Stimulated activated naive CD8-positive, alpha-beta T cell treated with anti-CD3 and anti-CD28 coated beads, Interleukin-15, Interleukin-2, amounts not matched to agents 100 ng/mL and 50 ng/mL, for 24 hours (primary cell): ENCODE data around the gene FMN2.

Source experiments
- H3K27ac Mint-ChIP-seq: one replicate; pipeline ENCODE4 v1.8.0; 2021; ENCODE audit warnings: mild to moderate bottlenecking, mixed read lengths
- H3K27me3 Mint-ChIP-seq: one replicate; pipeline ENCODE4 v1.8.0; 2021; ENCODE audit warnings: mixed read lengths
- H3K36me3 Mint-ChIP-seq: one replicate; pipeline ENCODE4 v1.8.0; 2021; ENCODE audit warnings: low read depth, mixed read lengths
- H3K4me1 Mint-ChIP-seq: one replicate; pipeline ENCODE4 v1.8.0; 2021; ENCODE audit warnings: low read depth, mixed read lengths
- H3K4me3 Mint-ChIP-seq: one replicate; pipeline ENCODE4 v1.8.0; 2021; ENCODE audit warnings: mild to moderate bottlenecking, mixed read lengths
- H3K9me3 Mint-ChIP-seq: one replicate; pipeline ENCODE4 v1.8.0; 2021; ENCODE audit warnings: mixed read lengths

Gene FMN2

DNA sequence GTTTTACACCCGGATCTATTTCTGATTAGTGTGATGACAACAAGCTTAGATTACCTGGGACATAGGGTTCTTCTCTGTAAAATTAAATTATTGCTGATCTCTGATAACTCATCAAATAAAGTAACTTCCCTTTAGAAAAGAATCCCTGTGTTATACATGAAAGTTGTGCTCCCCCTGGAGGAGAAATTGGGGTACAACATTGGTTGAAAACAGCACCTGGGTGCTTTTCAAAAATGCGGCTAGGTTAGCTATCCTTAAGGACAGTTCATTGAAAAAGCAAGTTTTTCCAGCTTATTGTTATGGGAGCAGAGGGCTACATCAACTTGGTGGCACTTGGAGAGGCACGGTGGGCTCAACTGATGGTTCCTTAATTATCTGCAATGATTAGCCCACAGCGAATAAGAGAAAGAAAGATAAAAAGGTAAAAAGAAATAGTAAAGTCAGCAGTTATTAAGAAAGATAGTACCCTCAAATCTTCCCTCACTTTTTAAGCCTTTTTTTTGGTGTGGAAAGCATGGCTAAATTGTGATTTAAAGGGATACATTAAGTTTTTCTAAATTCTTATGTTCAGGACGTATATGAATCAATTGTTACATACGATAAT is 97.8 kb downstream of the FMN2 start:
- no peaks in the 10 kb centered on the region for H3K4me1 Mint-ChIP-seq
- no peak overlapping the region for H3K27ac Mint-ChIP-seq
- no peak overlapping the region for H3K4me3 Mint-ChIP-seq
- no peaks in the 10 kb centered on the region for H3K9me3 Mint-ChIP-seq
- H3K27me3 Mint-ChIP-seq, result peaks cover 23% of the 10 kb centered on the region
- H3K36me3 Mint-ChIP-seq, result no peaks in the 10 kb centered on the region

DNA sequence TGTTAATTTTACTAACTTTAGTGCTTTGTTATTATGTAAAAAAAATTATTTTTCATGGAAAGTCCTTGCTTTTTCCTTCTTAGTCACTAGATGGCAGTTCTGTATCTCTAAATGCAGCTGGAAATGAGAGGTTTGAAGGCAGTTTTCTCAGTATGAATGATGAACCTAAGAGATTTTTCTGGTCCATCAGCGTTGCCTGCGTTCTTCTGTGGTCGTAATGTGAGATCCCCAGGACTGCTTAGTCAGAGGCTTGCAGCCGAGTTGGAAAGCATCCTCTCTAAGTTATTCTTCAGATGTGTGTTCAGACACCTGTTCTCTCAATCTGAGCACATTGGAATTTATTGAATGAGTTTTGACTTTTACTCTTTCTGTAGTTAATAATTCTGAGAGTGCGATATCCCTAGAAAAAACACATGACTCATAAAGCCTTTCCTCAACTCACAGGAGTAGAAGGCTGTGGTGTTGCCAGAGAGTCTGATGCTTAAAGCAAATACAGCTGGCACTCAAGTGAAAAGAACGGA is 99.3 kb downstream of the FMN2 start:
- Mint-ChIP-seq H3K4me1 (no peaks in the 10 kb centered on the region), H3K27me3 (peaks cover 16% of the 10 kb centered on the region), H3K4me3 (no peak overlapping the region), H3K36me3 (no peaks in the 10 kb centered on the region), H3K9me3 (no peaks in the 10 kb centered on the region), H3K27ac (no peak overlapping the region)

DNA sequence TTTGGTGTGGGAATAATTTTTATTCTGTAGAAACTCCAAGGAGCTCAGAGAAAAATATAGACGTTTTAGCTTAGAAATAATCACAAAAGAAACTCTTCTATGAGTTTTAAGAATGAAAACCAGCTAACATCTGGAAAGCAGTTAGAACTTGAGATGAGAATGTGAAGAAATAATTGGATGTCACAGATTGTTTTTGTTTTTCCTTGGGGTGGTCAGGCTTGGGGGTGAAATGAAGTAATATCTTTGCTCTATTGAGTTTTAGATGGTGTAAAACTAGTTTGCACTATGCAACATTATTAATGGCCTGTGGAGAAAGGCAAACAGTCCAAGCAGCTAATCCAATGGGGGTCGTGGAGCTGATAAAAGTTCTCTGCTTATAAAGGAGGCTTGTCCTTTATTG is 101.2 kb downstream of the FMN2 start:
- Mint-ChIP-seq H3K9me3 (no peaks in the 10 kb centered on the region), H3K27me3 (peaks cover 9% of the 10 kb centered on the region), H3K27ac (no peak overlapping the region), H3K36me3 (no peaks in the 10 kb centered on the region), H3K4me1 (no peaks in the 10 kb centered on the region), H3K4me3 (no peak overlapping the region)

DNA sequence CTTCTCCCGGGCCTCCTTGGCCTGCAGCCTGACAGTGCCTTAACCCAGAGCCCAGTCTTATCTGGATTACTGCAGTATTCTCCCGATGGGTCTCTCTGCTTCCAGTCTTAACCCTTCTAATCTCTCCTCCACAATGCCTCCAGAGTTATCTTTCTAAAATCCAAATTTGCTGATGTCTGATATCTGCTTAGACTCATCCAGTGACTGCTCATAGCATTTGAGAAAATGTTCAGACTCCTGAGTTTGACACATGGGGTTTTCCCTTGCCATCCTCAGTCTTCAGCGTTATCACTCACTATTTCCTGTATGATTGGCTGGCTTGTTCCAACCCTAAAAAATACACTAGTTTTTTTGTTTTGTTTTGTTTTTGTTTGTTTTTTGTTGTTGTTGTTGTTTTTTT is 102.0 kb downstream of the FMN2 start:
- no peaks in the 10 kb centered on the region for H3K4me1 Mint-ChIP-seq

DNA sequence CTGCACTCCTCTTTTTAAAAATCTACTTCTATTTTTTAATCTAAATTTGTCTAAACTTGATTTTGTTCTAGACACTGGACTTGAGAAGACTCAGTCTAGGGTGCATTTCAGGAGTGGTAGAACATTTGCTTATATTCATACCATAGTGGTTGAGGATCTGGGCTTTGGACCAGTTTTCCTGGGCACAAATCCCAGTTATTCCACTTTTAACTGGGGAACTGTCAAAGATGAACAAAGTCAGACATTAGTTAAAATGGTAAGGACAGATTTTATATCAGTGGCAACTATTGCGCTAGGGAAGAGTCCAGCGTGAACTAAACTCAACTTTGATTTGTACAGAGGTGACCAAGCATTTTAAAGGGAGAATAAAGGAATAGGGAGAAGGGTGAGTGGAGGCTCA is 102.4 kb downstream of the FMN2 start:
- Mint-ChIP-seq H3K36me3 (no peaks in the 10 kb centered on the region), H3K4me1 (no peaks in the 10 kb centered on the region), H3K4me3 (no peak overlapping the region), H3K27ac (no peak overlapping the region), H3K27me3 (peaks cover 9% of the 10 kb centered on the region), H3K9me3 (no peaks in the 10 kb centered on the region)

More for the DNA sequence above, 102.0 kb downstream of the FMN2 start:
- no peaks in the 10 kb centered on the region for H3K9me3 Mint-ChIP-seq
- no peak overlapping the region for H3K27ac Mint-ChIP-seq
- peaks cover 9% of the 10 kb centered on the region for H3K27me3 Mint-ChIP-seq
- H3K4me3 Mint-ChIP-seq, result no peak overlapping the region
- H3K36me3 Mint-ChIP-seq, result no peaks in the 10 kb centered on the region

DNA sequence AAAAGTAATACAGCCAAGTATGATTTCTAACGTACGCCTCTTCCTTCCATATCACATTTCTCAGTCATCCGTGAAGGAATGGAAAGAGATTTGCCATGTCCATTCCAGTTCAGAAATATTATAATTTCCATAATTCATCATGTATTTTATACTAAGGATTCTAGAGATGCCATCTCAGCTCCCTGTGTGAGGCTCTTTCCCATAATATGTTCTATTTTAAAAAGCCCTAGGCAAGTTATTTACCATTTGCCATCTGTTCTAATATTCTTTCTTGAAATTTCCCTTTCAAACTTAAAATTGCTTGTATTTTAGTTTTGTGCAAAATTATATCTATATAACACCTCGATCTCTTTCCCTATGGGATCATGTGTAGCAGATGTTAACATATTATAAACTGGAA is 106.7 kb downstream of the FMN2 start:
- no peak overlapping the region for H3K4me3 Mint-ChIP-seq
- no peaks in the 10 kb centered on the region for H3K9me3 Mint-ChIP-seq
- H3K4me1 Mint-ChIP-seq, result no peaks in the 10 kb centered on the region
- H3K27me3 Mint-ChIP-seq, result peaks cover 3% of the 10 kb centered on the region
- no peaks in the 10 kb centered on the region for H3K36me3 Mint-ChIP-seq
- no peak overlapping the region for H3K27ac Mint-ChIP-seq

DNA sequence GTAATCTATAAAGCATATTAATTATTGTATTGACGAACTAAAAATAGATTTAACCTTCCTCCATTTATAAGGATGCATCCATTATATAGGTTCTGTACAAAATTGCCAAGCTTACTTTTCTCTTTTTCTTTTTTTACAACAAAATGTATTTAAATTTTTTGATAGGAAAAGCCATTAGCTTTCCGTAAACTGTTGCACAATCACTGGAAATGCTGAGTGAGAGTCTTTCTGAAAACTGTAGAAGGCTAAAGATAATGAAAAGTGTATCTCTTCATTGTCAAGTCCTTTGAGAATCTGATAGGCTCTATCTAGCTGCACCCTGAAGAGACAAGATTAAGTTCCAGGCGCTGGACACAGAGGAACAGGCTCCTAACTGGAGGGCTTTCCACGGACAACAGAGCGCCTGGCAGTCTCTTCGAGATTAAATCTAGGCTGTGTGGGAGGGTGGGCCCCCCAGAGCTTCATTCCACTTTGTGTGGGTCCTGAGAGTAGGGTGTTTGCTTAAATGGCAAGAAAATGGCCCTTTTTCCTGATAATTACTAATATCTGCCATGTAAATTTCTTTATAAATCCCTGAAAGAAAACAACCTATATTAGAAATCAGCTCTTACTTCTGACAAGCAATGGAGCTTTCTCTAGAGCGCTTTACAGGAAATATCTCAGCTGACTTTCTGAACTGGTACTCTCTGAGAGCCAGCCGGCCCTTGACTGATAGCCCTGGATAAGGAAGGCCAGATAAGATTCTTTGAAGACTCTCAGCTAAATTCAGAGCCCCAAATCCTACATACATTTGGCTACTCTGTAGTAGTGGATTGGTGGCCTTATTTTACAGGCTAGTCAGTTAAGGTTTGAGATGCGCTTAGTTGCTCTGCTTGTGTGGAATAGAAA is 108.3 kb downstream of the FMN2 start:
- H3K27me3 Mint-ChIP-seq, result peaks cover 3% of the 10 kb centered on the region
- H3K27ac Mint-ChIP-seq, result no peak overlapping the region
- H3K4me1 Mint-ChIP-seq, result no peaks in the 10 kb centered on the region
- H3K9me3 Mint-ChIP-seq, result no peaks in the 10 kb centered on the region
- H3K4me3 Mint-ChIP-seq, result no peak overlapping the region
- H3K36me3 Mint-ChIP-seq, result no peaks in the 10 kb centered on the region

DNA sequence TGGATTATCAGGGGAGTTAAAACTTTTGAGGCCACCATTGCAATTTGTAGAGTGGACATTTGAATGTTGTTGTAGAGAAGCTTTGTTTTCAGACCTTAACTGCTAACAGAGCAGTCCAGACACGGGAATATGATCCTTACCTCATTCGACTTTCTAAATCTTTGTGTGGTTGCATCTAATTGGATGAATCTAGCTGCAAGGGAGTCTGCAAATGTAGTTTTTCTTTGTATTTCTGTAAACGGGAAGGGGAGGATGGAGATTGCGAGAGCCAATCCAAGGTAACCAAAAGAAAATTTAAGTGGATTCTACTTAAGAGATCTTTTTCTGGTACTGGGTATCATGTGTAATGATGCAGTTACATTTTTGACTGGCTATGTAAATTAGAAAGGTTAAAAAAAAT is 110.2 kb downstream of the FMN2 start:
- H3K36me3 Mint-ChIP-seq, result no peaks in the 10 kb centered on the region
- H3K4me3 Mint-ChIP-seq, result no peak overlapping the region
- no peaks in the 10 kb centered on the region for H3K9me3 Mint-ChIP-seq
- no peaks in the 10 kb centered on the region for H3K4me1 Mint-ChIP-seq
- peaks cover 3% of the 10 kb centered on the region for H3K27me3 Mint-ChIP-seq
- H3K27ac Mint-ChIP-seq, result no peak overlapping the region

DNA sequence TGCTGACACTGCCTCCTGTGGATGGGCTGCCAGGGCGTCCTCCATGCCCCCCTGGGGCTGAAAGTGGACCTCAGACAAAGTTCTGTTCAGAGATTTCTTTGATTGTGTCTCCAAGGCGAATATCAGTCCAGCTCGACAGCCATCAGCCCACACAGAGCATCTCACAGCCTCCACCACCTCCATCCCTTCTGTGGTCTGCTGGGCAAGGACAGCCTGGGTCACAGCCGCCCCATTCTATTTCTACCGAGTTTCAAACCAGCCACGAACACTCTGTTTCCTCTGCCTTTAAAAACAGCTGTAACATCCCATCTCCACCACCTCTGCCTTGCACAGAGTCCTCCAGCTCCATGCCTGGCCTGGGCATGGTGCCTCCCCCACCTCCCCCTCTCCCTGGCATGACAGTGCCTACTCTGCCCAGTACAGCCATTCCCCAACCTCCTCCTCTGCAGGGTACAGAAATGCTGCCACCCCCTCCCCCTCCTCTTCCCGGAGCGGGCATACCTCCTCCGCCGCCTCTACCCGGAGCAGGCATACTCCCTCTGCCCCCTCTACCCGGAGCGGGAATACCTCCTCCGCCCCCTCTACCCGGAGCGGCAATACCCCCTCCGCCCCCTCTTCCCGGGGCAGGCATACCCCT is 115.5 kb downstream of the FMN2 start:
- H3K27me3 Mint-ChIP-seq, result no peaks in the 10 kb centered on the region
- no peaks in the 10 kb centered on the region for H3K4me1 Mint-ChIP-seq
- H3K36me3 Mint-ChIP-seq, result no peaks in the 10 kb centered on the region
- H3K4me3 Mint-ChIP-seq, result no peak overlapping the region
- no peak overlapping the region for H3K27ac Mint-ChIP-seq
- H3K9me3 Mint-ChIP-seq, result no peaks in the 10 kb centered on the region

DNA sequence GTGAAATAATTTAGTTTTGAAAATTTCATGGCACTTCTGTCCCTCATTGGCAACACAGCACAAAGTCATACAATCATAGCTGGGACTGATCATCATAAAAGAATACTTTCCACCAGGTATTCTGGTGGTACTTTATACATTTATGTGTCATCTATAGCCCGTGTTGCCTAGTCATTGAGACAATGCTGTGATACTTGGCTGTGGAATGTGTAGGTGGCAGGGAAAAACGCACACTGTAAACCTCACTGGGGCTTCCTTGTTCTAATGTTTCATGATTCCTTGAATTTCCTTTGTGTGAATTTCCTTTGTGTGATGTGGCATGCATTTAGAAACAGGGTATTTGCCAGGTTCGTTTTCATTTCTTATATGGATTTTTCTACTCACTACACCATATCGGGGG is 118.3 kb downstream of the FMN2 start:
- no peaks in the 10 kb centered on the region for H3K27me3 Mint-ChIP-seq

DNA sequence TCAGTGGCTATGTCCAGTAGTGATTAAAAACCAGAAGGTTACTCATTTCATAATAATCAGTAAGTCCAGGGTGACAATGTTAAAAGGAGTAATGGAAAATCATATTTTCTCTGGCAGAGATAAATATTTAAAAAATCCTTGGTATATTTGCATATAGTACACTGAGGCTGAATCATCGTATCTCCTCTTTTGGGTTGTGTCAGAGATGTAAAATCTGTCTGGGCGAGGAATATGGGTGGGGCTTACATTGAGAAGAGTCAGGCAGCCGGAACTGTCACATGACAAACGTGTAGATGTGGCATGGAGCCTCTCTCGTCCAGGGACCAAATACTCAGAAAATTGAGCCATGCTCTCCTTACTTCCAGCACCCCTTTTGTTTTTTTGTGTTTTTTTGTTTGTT is 120.9 kb downstream of the FMN2 start:
- Mint-ChIP-seq H3K36me3 (no peaks in the 10 kb centered on the region), H3K27ac (no peak overlapping the region), H3K4me3 (no peak overlapping the region), H3K27me3 (no peaks in the 10 kb centered on the region), H3K9me3 (no peaks in the 10 kb centered on the region), H3K4me1 (no peaks in the 10 kb centered on the region)

More for the DNA sequence above, 118.3 kb downstream of the FMN2 start:
- Mint-ChIP-seq H3K36me3 (no peaks in the 10 kb centered on the region), H3K9me3 (no peaks in the 10 kb centered on the region), H3K4me1 (no peaks in the 10 kb centered on the region), H3K4me3 (no peak overlapping the region), H3K27ac (no peak overlapping the region)

DNA sequence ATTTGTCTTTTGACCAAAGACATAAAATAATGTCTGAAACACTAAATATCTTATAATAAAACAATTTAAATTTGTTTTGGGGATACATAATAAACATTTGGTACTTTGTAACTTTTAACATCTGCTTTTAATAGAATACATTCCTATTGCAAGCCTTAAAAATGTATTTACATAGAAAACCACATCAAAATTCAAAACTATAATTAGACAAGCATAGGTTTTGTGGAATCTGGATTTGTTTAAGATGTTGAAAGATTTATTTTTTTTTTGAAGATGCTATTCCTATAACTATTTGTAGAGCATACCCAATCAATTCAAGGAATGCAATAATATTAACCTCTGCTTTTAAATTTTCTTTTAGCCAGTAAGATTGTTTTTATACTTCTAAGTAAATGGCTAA is 125.7 kb downstream of the FMN2 start:
- no peaks in the 10 kb centered on the region for H3K36me3 Mint-ChIP-seq
- H3K4me3 Mint-ChIP-seq, result no peak overlapping the region
- H3K4me1 Mint-ChIP-seq, result no peaks in the 10 kb centered on the region
- no peak overlapping the region for H3K27ac Mint-ChIP-seq
- no peaks in the 10 kb centered on the region for H3K27me3 Mint-ChIP-seq
- peaks cover 5% of the 10 kb centered on the region for H3K9me3 Mint-ChIP-seq

DNA sequence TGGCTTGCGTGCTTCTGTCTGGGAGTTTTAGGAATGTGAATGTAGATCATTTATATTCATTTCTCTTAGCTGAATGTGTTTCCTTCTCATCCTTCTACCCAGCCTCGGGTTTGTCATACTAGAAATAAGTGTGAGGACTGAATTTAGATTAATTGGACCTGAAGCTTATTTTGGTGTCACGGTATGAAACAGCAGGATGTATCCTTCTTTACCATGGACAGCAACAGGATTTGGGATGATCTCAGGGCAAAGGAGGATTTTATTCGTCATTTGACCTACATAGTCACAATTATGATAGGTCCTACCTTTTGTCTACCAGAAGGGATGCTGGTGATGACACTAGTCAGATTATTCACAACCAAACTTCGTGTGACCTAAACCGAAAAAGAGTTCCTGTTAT is 127.4 kb downstream of the FMN2 start:
- H3K27ac Mint-ChIP-seq, result no peak overlapping the region
- H3K27me3 Mint-ChIP-seq, result no peaks in the 10 kb centered on the region
- H3K4me1 Mint-ChIP-seq, result no peaks in the 10 kb centered on the region
- H3K4me3 Mint-ChIP-seq, result no peak overlapping the region
- peaks cover 10% of the 10 kb centered on the region for H3K9me3 Mint-ChIP-seq
- no peaks in the 10 kb centered on the region for H3K36me3 Mint-ChIP-seq

DNA sequence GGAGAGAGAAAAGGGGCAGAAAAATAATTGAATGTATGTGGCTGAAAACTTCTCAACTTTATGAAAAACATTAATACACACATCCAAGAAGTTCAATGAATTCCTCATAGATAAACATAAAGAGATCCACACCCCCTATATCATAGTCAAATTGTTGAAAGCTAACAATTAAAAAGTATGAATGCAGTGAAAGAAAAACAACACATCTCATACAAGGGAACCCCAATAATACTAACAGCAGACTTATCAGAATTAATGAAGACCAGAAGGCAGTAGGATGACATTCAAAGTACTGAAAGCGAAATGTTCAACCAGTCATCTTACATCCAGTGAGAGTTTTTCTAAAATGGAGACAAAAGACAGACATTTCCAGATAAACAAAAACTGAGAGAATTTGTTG is 134.4 kb downstream of the FMN2 start:
- H3K4me1 Mint-ChIP-seq, result no peaks in the 10 kb centered on the region
- H3K9me3 Mint-ChIP-seq, result peaks cover 30% of the 10 kb centered on the region
- no peak overlapping the region for H3K27ac Mint-ChIP-seq
- no peaks in the 10 kb centered on the region for H3K36me3 Mint-ChIP-seq
- H3K4me3 Mint-ChIP-seq, result no peak overlapping the region
- no peaks in the 10 kb centered on the region for H3K27me3 Mint-ChIP-seq

DNA sequence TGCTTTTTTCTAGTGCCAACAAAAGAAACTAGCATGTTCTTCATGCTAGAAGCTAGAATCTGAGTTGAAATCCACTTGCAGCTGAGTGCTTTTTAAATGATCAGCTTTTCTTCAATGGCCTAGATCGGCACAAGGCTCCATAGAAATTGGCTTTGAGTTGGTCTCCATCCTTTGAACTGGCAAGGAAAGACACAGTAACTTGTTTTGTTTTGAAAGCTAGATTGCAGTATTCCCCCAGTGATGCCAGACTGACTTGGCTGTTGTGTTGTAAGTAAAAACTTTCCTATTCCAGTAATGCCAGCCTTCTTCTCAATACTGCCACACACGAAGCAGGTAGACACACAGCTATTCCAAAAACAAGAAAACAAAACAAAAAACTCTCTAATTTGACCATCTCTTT is 139.1 kb downstream of the FMN2 start:
- Mint-ChIP-seq H3K9me3 (peaks cover 10% of the 10 kb centered on the region), H3K36me3 (no peaks in the 10 kb centered on the region), H3K27me3 (no peaks in the 10 kb centered on the region), H3K27ac (no peak overlapping the region), H3K4me3 (no peak overlapping the region), H3K4me1 (no peaks in the 10 kb centered on the region)
